ENCODE measurements around the gene INO80.
"Not testable (repeated sequence)": the region's sequence is repeated elsewhere in the genome, so short reads cannot be mapped to it uniquely, and the experiment has no call there.

DNA sequence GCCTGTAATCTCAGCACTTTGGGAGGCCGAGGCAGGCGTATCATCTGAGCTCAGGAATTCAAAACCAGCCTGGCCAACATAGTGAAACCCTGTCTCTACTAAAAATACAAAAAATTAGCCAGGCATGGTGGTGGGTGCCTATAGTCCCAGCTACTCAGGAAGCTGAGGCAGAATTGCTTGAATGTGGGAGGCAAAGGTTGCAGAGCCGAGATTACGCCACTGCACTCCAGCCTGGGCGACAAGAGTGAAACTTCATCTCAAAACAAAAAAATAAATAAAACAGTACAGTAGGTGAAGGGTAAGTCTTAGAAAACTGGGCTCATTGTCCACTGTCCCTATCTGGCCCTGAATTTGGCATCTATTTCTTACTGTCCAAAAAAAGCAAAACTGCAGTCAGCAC lies 37.2 kb downstream of the INO80 start:
- not testable (repeated sequence) for TF ChIP-seq POLR2A (IDR thresholded peaks at IDR 0.05)
- TF ChIP-seq, protein P1, sequence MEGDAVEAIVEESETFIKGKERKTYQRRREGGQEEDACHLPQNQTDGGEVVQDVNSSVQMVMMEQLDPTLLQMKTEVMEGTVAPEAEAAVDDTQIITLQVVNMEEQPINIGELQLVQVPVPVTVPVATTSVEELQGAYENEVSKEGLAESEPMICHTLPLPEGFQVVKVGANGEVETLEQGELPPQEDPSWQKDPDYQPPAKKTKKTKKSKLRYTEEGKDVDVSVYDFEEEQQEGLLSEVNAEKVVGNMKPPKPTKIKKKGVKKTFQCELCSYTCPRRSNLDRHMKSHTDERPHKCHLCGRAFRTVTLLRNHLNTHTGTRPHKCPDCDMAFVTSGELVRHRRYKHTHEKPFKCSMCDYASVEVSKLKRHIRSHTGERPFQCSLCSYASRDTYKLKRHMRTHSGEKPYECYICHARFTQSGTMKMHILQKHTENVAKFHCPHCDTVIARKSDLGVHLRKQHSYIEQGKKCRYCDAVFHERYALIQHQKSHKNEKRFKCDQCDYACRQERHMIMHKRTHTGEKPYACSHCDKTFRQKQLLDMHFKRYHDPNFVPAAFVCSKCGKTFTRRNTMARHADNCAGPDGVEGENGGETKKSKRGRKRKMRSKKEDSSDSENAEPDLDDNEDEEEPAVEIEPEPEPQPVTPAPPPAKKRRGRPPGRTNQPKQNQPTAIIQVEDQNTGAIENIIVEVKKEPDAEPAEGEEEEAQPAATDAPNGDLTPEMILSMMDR (IDR thresholded peaks at IDR 0.05 in 4 of 5, conservative IDR thresholded peaks at IDR 0.05 in 1 of 5): not testable (repeated sequence)
